HCT116 (cell line): Measurements from ENCODE around the gene UGT1A6. TPM values are rescaled to one million over a fixed set of nuclear protein-coding genes. Genes with fewer than 3 reads are reported as not detected.

Experiments
- ATAC-seq: fragments of 200-7000 bp; cut with Tn5 transposase; 2 replicates; pipeline ENCODE4 v1.9.1; 2020; ENCODE audit warnings: mild to moderate bottlenecking, moderate library complexity
- BruUV-seq: library from RNA; stranded (reverse); fragments of 400-500 nt; replicated peaks from 2 replicates; lab custom pipeline; 2021; lab: Mats Ljungman, UMichigan
- CTCF ChIA-PET: fragments of 300-600 bp; sonication (Branson Sonifier 250); formaldehyde crosslinking; loops from one replicate; lab custom pipeline; 2021; ENCODE audit warnings: antibody characterized with exemption; lab: Charles Lee
- POLR2A ChIA-PET: fragments of 300-600, 350-600 bp; sonication (Branson Sonifier 250); formaldehyde crosslinking; loops from one replicate; lab custom pipeline; 2021; ENCODE audit warnings: antibody characterized with exemption; lab: Charles Lee
- RAD21 ChIA-PET, 2 experiments: fragments of 300-600 bp; sonication (Branson Sonifier 250); formaldehyde crosslinking; loops; one replicate each; lab custom pipeline; 2023; ENCODE audit warnings: low total read pairs in 2 of 2; ENCODE audit not compliant: uncharacterized antibody in 2 of 2, unreplicated experiment in 2 of 2, low non-redundant PET in 1 of 2; lab: Charles Lee
- DNase-seq: peaks from one replicate; pipeline ENCODE4 v3.0.0-alpha.2; 2010; ENCODE audit warnings: low read depth, low spot score
- H2AFZ ChIP-seq: fragments of 200-600 bp; shearing (Covaris generic), sonication (generic); 2 replicates; pipeline ENCODE4 v1.6.1; 2017; ENCODE audit warnings: low read depth, mixed run types, mixed read lengths, antibody characterized with exemption, low read length; ENCODE audit not compliant: poor library complexity, severe bottlenecking
- H3K27ac ChIP-seq: 2 replicates; pipeline ENCODE4 v1.5.1; 2012; ENCODE audit warnings: low read depth, low read length
- H3K27me3 ChIP-seq: fragments of 200-600 bp; sonication (generic); 2 replicates; pipeline ENCODE4 v1.6.1; 2016; ENCODE audit warnings: mixed run types, low read length, mixed read lengths; ENCODE audit not compliant: insufficient read depth
- H3K36me3 ChIP-seq, 2 experiments: fragments of 200-500 bp in 1 of 2; fragments of 200-600 bp in 1 of 2; sonication (Bioruptor generic) in 1 of 2; sonication (generic) in 1 of 2; 2 replicates each; pipeline versions ENCODE4 v1.5.1 to v1.6.1; 2014 to 2016; ENCODE audit warnings: low read length in 2 of 2, inconsistent platforms in 1 of 2, mixed read lengths in 1 of 2, mixed run types in 1 of 2; ENCODE audit not compliant: insufficient read depth in 2 of 2, control insufficient read depth in 1 of 2
- H3K4me1 ChIP-seq, 2 experiments: fragments of 200-600 bp in 1 of 2; sonication (generic) in 1 of 2; 2 replicates each; pipeline versions ENCODE4 v1.5.1 to v1.6.1; 2012 to 2017; ENCODE audit warnings: low read length in 2 of 2, inconsistent platforms in 1 of 2, mild to moderate bottlenecking in 1 of 2, mixed read lengths in 1 of 2, mixed run types in 1 of 2, moderate library complexity in 1 of 2; ENCODE audit not compliant: insufficient read depth in 2 of 2, control insufficient read depth in 1 of 2
- H3K4me2 ChIP-seq: fragments of 200-600 bp; sonication (generic); 2 replicates; pipeline ENCODE4 v1.6.1; 2017; ENCODE audit warnings: mixed run types, low read length, mixed read lengths
- H3K4me3 ChIP-seq, 2 experiments: fragments of 200-600 bp in 1 of 2; sonication (generic) in 1 of 2; replicated peaks in 1 of 2; 2 replicates each; pipeline ENCODE4 v1.5.1; 2011 to 2016; ENCODE audit warnings: low read length in 2 of 2, control low read depth in 1 of 2, low read depth in 1 of 2, mild to moderate bottlenecking in 1 of 2, mixed read lengths in 1 of 2, mixed run types in 1 of 2
- H3K79me2 ChIP-seq: fragments of 200-600 bp; sonication (generic); 2 replicates; pipeline ENCODE4 v1.6.1; 2017; ENCODE audit warnings: mild to moderate bottlenecking, mixed run types, low read length, moderate library complexity, mixed read lengths; ENCODE audit not compliant: insufficient read depth
- H3K9ac ChIP-seq: fragments of 200-600 bp; sonication (generic); 2 replicates; pipeline ENCODE4 v1.6.1; 2016; ENCODE audit warnings: low read length, mixed read lengths
- H3K9me2 ChIP-seq: fragments of 200-600 bp; sonication (generic), shearing (Covaris generic); 2 replicates; pipeline ENCODE4 v1.6.1; 2017; ENCODE audit warnings: mixed run types, mild to moderate bottlenecking, moderate library complexity; ENCODE audit not compliant: insufficient read depth
- H3K9me3 ChIP-seq, 2 experiments: fragments of 200-500 bp in 1 of 2; fragments of 200-600 bp in 1 of 2; sonication (Bioruptor generic) in 1 of 2; sonication (generic) in 1 of 2; 2 replicates each; pipeline ENCODE4 v1.6.1; 2014 to 2017; ENCODE audit warnings: low read length in 2 of 2, mixed read lengths in 2 of 2, inconsistent platforms in 1 of 2, low read depth in 1 of 2, mild to moderate bottlenecking in 1 of 2, mixed run types in 1 of 2, moderate library complexity in 1 of 2; ENCODE audit not compliant: control insufficient read depth in 1 of 2, insufficient read depth in 1 of 2
- H4K20me1 ChIP-seq: fragments of 200-600 bp; sonication (generic), shearing (Covaris generic); 2 replicates; pipeline ENCODE4 v1.6.1; 2017; ENCODE audit warnings: mixed run types, mild to moderate bottlenecking, moderate library complexity; ENCODE audit not compliant: insufficient read depth
- ATF3 ChIP-seq: IDR thresholded peaks from 2 replicates; pipeline ENCODE4 v1.6.1; 2012
- CBX3 ChIP-seq: IDR thresholded peaks from 2 replicates; pipeline ENCODE4 v1.6.1; 2012; ENCODE audit warnings: low read depth
- CEBPB ChIP-seq: IDR thresholded peaks from 2 replicates; pipeline ENCODE4 v1.6.1; 2012; ENCODE audit warnings: low read depth
- EGR1 ChIP-seq: IDR thresholded peaks from 2 replicates; pipeline ENCODE4 v1.6.1; 2012; ENCODE audit warnings: low read depth
- ELF1 ChIP-seq: IDR thresholded peaks from 2 replicates; pipeline ENCODE4 v1.6.1; 2012; ENCODE audit warnings: low read depth, borderline replicate concordance
- EZH2phosphoT487 ChIP-seq: fragments of 200-600 bp; IDR thresholded peaks from 2 replicates; pipeline ENCODE4 v1.6.1; 2018; ENCODE audit warnings: antibody characterized with exemption, borderline replicate concordance
- FOSL1 ChIP-seq: IDR thresholded peaks from 2 replicates; pipeline ENCODE4 v1.6.1; 2012; ENCODE audit warnings: low read depth
- JUND ChIP-seq: IDR thresholded peaks from 2 replicates; pipeline ENCODE4 v1.6.1; 2012
- POLR2A ChIP-seq: IDR thresholded peaks from 2 replicates; pipeline ENCODE4 v1.7.0; 2011; ENCODE audit warnings: borderline replicate concordance; ENCODE audit not compliant: insufficient read depth, insufficient read length; ENCODE audit errors: extremely low read depth
- POLR2AphosphoS5 ChIP-seq: IDR thresholded peaks from 2 replicates; pipeline ENCODE4 v1.6.1; 2011; ENCODE audit warnings: mild to moderate bottlenecking, low read depth, low read length, moderate library complexity
- SIN3A ChIP-seq: IDR thresholded peaks from 2 replicates; pipeline ENCODE4 v1.6.1; 2012; ENCODE audit warnings: low read depth
- SP1 ChIP-seq: IDR thresholded peaks from 2 replicates; pipeline ENCODE4 v1.6.1; 2012; ENCODE audit warnings: low read depth
- SRF ChIP-seq: IDR thresholded peaks from 2 replicates; pipeline ENCODE4 v1.6.1; 2012; ENCODE audit warnings: low read depth
- TCF7L2 ChIP-seq: IDR thresholded peaks from 2 replicates; pipeline ENCODE4 v1.7.0; 2011; ENCODE audit warnings: borderline replicate concordance, inconsistent platforms; ENCODE audit not compliant: insufficient read depth, insufficient read length; ENCODE audit errors: extremely low read depth
- YY1 ChIP-seq: IDR thresholded peaks from 2 replicates; pipeline ENCODE4 v1.6.1; 2011; ENCODE audit warnings: low read length, low read depth, moderate library complexity, mild to moderate bottlenecking; ENCODE audit not compliant: insufficient replicate concordance; ENCODE audit errors: extremely low read depth
- ZFX ChIP-seq: fragments of 450-650 bp; IDR thresholded peaks from 2 replicates; pipeline ENCODE4 v1.6.1; 2017
- ZNF274 ChIP-seq: fragments of 200-500 bp; sonication (Bioruptor generic); IDR thresholded peaks from 2 replicates; pipeline ENCODE4 v1.6.1; 2014; ENCODE audit warnings: mild to moderate bottlenecking, low read depth, low read length, inconsistent platforms
- intact Hi-C: fragments of 100-400 bp; cut with micrococcal nuclease; formaldehyde crosslinking; loops from 2 replicates; pipeline ENCODE4 v1.10.0; 2022
- total RNA-seq: library from RNA; stranded (reverse); gene quantifications from one replicate; pipeline ENCODE4 v1.2.1, GENCODE V29; 2021; ENCODE audit not compliant: unreplicated experiment
- TF ChIP-seq, protein P1 (sequence below): IDR thresholded peaks from 2 replicates; pipeline ENCODE4 v1.6.1; 2012; ENCODE audit warnings: low read depth
- TF ChIP-seq, protein P2 (sequence below): IDR thresholded peaks from 2 replicates; pipeline ENCODE4 v1.6.1; 2012
- TF ChIP-seq, protein P3 (sequence below): IDR thresholded peaks from 2 replicates; pipeline ENCODE4 v1.6.1; 2011; ENCODE audit warnings: mild to moderate bottlenecking, low read length, moderate library complexity; ENCODE audit not compliant: insufficient replicate concordance; ENCODE audit errors: extremely low read depth

Gene UGT1A6
- total RNA-seq, 1 experiment from 2014 or later: not detected

- no TSS peak for BruUV-seq
- Histone ChIP-seq H4K20me1 (no peaks in the 10 kb centered on the region), H3K27ac (no peak overlapping the region), H3K4me2 (no peak overlapping the region), H3K4me1 (no peaks in the 10 kb centered on the region), H3K4me3 (no peak overlapping the region), H2AFZ (no peak overlapping the region), H3K9ac (no peak overlapping the region), H3K36me3 (no peaks in the 10 kb centered on the region), H3K9me2 (no peaks in the 10 kb centered on the region), H3K9me3 (no peaks in the 10 kb centered on the region), H3K27me3 (no peaks in the 10 kb centered on the region), H3K79me2 (no peaks in the 10 kb centered on the region)
- DNase-seq (no peak), ATAC-seq (no peak)
- ChIA-PET CTCF (no interaction called here), POLR2A (no interaction called here), RAD21 (no interaction called here)
- intact Hi-C loops: no loop called here
- TF ChIP-seq POLR2AphosphoS5 (no peak), SIN3A (no peak), SP1 (no peak), CEBPB (no peak), ATF3 (no peak), JUND (no peak), FOSL1 (no peak), ELF1 (no peak), ZFX (no peak), EZH2phosphoT487 (no peak), POLR2A (no peak), TCF7L2 (no peak), EGR1 (no peak), YY1 (no peak), ZNF274 (no peak), SRF (no peak), CBX3 (no peak)
- TF ChIP-seq, protein P1, sequence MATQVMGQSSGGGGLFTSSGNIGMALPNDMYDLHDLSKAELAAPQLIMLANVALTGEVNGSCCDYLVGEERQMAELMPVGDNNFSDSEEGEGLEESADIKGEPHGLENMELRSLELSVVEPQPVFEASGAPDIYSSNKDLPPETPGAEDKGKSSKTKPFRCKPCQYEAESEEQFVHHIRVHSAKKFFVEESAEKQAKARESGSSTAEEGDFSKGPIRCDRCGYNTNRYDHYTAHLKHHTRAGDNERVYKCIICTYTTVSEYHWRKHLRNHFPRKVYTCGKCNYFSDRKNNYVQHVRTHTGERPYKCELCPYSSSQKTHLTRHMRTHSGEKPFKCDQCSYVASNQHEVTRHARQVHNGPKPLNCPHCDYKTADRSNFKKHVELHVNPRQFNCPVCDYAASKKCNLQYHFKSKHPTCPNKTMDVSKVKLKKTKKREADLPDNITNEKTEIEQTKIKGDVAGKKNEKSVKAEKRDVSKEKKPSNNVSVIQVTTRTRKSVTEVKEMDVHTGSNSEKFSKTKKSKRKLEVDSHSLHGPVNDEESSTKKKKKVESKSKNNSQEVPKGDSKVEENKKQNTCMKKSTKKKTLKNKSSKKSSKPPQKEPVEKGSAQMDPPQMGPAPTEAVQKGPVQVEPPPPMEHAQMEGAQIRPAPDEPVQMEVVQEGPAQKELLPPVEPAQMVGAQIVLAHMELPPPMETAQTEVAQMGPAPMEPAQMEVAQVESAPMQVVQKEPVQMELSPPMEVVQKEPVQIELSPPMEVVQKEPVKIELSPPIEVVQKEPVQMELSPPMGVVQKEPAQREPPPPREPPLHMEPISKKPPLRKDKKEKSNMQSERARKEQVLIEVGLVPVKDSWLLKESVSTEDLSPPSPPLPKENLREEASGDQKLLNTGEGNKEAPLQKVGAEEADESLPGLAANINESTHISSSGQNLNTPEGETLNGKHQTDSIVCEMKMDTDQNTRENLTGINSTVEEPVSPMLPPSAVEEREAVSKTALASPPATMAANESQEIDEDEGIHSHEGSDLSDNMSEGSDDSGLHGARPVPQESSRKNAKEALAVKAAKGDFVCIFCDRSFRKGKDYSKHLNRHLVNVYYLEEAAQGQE: no peak
- TF ChIP-seq, protein P2, sequence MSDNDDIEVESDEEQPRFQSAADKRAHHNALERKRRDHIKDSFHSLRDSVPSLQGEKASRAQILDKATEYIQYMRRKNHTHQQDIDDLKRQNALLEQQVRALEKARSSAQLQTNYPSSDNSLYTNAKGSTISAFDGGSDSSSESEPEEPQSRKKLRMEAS: no peak
- TF ChIP-seq, protein P3, sequence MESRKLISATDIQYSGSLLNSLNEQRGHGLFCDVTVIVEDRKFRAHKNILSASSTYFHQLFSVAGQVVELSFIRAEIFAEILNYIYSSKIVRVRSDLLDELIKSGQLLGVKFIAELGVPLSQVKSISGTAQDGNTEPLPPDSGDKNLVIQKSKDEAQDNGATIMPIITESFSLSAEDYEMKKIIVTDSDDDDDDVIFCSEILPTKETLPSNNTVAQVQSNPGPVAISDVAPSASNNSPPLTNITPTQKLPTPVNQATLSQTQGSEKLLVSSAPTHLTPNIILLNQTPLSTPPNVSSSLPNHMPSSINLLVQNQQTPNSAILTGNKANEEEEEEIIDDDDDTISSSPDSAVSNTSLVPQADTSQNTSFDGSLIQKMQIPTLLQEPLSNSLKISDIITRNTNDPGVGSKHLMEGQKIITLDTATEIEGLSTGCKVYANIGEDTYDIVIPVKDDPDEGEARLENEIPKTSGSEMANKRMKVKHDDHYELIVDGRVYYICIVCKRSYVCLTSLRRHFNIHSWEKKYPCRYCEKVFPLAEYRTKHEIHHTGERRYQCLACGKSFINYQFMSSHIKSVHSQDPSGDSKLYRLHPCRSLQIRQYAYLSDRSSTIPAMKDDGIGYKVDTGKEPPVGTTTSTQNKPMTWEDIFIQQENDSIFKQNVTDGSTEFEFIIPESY: no peak
These were observed 128.1 kb downstream of the UGT1A6 start for GRCh38 chr2:233820774-233821105.
